Suprapubic skin (tissue), 3 donors: ENCODE results near the gene NUFIP1.

ENCODE experiments used
- EP300 ChIP-seq: sonication (generic); formaldehyde crosslinking; IDR thresholded peaks from one replicate; pipeline ENCODE4 v1.6.1; 2017; ENCODE audit warnings: antibody characterized with exemption
- POLR2A ChIP-seq, 2 donors: fragments of 450-650 bp; IDR thresholded peaks; one replicate each; pipeline ENCODE4 v1.6.1; 2017; ENCODE audit warnings: antibody characterized with exemption in 2 of 2, mild to moderate bottlenecking in 2 of 2, moderate library complexity in 2 of 2
- TF ChIP-seq, protein P1 (sequence below), 2 donors: fragments of 200-600 bp in 1 of 2; fragments of 450-650 bp in 1 of 2; sonication (generic) in 1 of 2; IDR thresholded peaks; one replicate each; pipeline ENCODE4 v1.5.1; 2016 to 2019; ENCODE audit warnings: antibody characterized with exemption in 2 of 2, mild to moderate bottlenecking in 1 of 2, moderate library complexity in 1 of 2

DNA sequence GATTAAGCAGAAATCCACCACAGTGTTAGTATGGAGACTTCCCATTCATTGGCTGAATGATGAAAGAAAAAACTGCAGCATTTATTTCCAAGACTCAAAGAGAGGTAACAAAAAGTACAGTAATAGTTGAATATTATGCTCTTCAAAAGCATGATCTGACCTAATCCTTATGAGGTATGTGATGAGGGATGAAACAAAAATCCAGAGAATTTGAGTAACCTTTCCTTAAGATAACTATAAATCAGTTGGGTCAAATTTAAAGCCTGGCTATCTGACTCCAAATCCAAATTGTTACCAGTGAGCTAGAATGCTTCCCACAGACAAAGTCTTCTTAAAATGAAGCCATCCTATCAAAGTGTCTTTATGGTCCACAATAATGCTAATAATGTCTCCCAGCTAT, 38.1 kb downstream of the NUFIP1 start:
- TF ChIP-seq, protein P1, sequence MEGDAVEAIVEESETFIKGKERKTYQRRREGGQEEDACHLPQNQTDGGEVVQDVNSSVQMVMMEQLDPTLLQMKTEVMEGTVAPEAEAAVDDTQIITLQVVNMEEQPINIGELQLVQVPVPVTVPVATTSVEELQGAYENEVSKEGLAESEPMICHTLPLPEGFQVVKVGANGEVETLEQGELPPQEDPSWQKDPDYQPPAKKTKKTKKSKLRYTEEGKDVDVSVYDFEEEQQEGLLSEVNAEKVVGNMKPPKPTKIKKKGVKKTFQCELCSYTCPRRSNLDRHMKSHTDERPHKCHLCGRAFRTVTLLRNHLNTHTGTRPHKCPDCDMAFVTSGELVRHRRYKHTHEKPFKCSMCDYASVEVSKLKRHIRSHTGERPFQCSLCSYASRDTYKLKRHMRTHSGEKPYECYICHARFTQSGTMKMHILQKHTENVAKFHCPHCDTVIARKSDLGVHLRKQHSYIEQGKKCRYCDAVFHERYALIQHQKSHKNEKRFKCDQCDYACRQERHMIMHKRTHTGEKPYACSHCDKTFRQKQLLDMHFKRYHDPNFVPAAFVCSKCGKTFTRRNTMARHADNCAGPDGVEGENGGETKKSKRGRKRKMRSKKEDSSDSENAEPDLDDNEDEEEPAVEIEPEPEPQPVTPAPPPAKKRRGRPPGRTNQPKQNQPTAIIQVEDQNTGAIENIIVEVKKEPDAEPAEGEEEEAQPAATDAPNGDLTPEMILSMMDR (IDR thresholded peaks at IDR 0.05): no peak
- TF ChIP-seq EP300 (no peak), POLR2A (IDR thresholded peaks at IDR 0.05) (no peak)
